ENCODE results near the gene BCAS3.

Gene BCAS3

GRCh38 chr17:61134551-61135235 is 457.0 kb downstream of the BCAS3 start:
- CTCF ChIA-PET = no interaction called here
- DNase-seq (ENCODE audit: extremely low spot score) = no peak
- no peak for TF ChIP-seq ARNT (IDR thresholded peaks at IDR 0.05)
- TF ChIP-seq L3MBTL2 (conservative IDR thresholded peaks at IDR 0.05) = no peak
- TF ChIP-seq CTBP1 (IDR thresholded peaks at IDR 0.05; ENCODE audit: borderline replicate concordance) = no peak
- TF ChIP-seq PKNOX1 (IDR thresholded peaks at IDR 0.05) = no peak
- TF ChIP-seq ZNF384 (IDR thresholded peaks at IDR 0.05) = no peak
- no peak for TF ChIP-seq NFRKB (IDR thresholded peaks at IDR 0.05)
- TF ChIP-seq FOXA1 (IDR thresholded peaks at IDR 0.05) = no peak
- no peak for TF ChIP-seq ELF4 (IDR thresholded peaks at IDR 0.05)
- TF ChIP-seq FOXM1 (IDR thresholded peaks at IDR 0.05; ENCODE audit: borderline replicate concordance) = no peak
- no peak for TF ChIP-seq TARDBP (IDR thresholded peaks at IDR 0.05)
- TF ChIP-seq BHLHE40 (IDR thresholded peaks at IDR 0.05; ENCODE audit: borderline replicate concordance) = no peak
- no peak for TF ChIP-seq LEF1 (IDR thresholded peaks at IDR 0.05; ENCODE audit: borderline replicate concordance)
- no peak for TF ChIP-seq FOXK2 (IDR thresholded peaks at IDR 0.05)
- TF ChIP-seq HDGF (IDR thresholded peaks at IDR 0.05; ENCODE audit: borderline replicate concordance) = no peak
- POLR2A ChIA-PET = no interaction called here

- ChIA-PET POLR2A (no interaction called here), CTCF (interaction anchor here (0.6 kb wide), 1 partner anchor 529 kb away, joined by 3 read pairs; no protein-coding TSS in a partner anchor)
Measured at GRCh38 chr17:61135782-61136181, 458.1 kb downstream of the BCAS3 start.

GRCh38 chr17:61136296-61136695 is 458.6 kb downstream of the BCAS3 start:
- TF ChIP-seq HDGF (IDR thresholded peaks at IDR 0.05; ENCODE audit: borderline replicate concordance) (no peak), ZNF384 (IDR thresholded peaks at IDR 0.05) (no peak), FOXA1 (IDR thresholded peaks at IDR 0.05) (no peak), ELF4 (IDR thresholded peaks at IDR 0.05) (no peak), FOXK2 (IDR thresholded peaks at IDR 0.05) (no peak), SUZ12 (IDR thresholded peaks at IDR 0.05) (no peak), TARDBP (IDR thresholded peaks at IDR 0.05) (no peak), CTBP1 (IDR thresholded peaks at IDR 0.05; ENCODE audit: borderline replicate concordance) (no peak), FOXM1 (IDR thresholded peaks at IDR 0.05; ENCODE audit: borderline replicate concordance) (no peak), L3MBTL2 (conservative IDR thresholded peaks at IDR 0.05) (no peak), PKNOX1 (IDR thresholded peaks at IDR 0.05) (no peak)
- no peak for DNase-seq (ENCODE audit: extremely low spot score)
- CTCF ChIA-PET = interaction anchor here (0.6 kb wide), 1 partner anchor 530 kb away, joined by 3 read pairs; no protein-coding TSS in a partner anchor
- POLR2A ChIA-PET = no interaction called here

More at GRCh38 chr17:61135782-61136181, 458.1 kb downstream of the BCAS3 start:
- TF ChIP-seq SP1 (IDR thresholded peaks at IDR 0.05) = no peak
- no peak for TF ChIP-seq FOXM1 (IDR thresholded peaks at IDR 0.05; ENCODE audit: borderline replicate concordance)
- TF ChIP-seq HDGF (IDR thresholded peaks at IDR 0.05; ENCODE audit: borderline replicate concordance) = no peak
- no peak for TF ChIP-seq L3MBTL2 (conservative IDR thresholded peaks at IDR 0.05)
- no peak for TF ChIP-seq BHLHE40 (IDR thresholded peaks at IDR 0.05; ENCODE audit: borderline replicate concordance)
- TF ChIP-seq ELF4 (IDR thresholded peaks at IDR 0.05) = no peak
- no peak for DNase-seq (ENCODE audit: extremely low spot score)

- POLR2A ChIA-PET = no interaction called here
- CTCF ChIA-PET = no interaction called here
- no peak for TF ChIP-seq ZNF384 (IDR thresholded peaks at IDR 0.05)
- no peak for TF ChIP-seq L3MBTL2 (conservative IDR thresholded peaks at IDR 0.05)
- no peak for TF ChIP-seq NFRKB (IDR thresholded peaks at IDR 0.05)
- DNase-seq (ENCODE audit: extremely low spot score) = no peak
Measured at GRCh38 chr17:61139219-61139618, 461.6 kb downstream of the BCAS3 start.

DNA sequence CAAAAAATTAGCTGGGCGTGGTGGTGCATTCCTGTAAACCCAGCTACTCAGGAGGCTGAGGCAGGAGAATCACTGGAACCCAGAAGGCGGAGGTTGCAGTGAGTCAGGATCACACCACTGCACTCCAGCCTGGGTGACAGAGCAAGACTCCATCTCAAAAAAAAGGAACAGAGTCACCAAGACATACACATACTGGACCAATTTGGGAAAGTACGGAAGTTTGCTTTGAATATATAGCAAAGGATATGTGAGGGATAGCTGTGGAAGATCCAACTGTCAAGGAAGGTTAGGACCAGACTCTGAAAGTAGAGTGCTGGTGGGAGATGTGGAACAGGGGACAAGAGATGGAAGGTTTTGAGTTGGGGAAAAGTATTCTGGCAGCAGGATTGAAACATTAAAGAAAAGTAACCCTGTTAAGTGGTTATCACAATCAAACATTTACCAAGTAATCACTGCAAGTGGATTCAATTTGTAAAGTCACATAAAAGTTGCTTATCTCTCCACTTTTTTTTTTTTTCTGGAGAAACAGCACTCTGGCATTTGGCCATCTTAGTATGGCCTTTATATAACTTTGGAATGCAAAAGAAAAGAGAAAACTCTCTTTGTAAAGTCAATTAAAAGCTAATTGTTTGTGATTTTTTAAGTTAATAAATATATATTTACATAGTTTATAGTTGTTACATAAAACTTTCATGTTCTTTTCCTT is 462.6 kb downstream of the BCAS3 start:
- TF ChIP-seq LEF1 (IDR thresholded peaks at IDR 0.05; ENCODE audit: borderline replicate concordance) (no peak), FOXA1 (IDR thresholded peaks at IDR 0.05) (no peak), HDGF (IDR thresholded peaks at IDR 0.05; ENCODE audit: borderline replicate concordance) (no peak), NFRKB (IDR thresholded peaks at IDR 0.05) (no peak), SP1 (IDR thresholded peaks at IDR 0.05) (no peak), L3MBTL2 (conservative IDR thresholded peaks at IDR 0.05) (no peak)
- CTCF ChIA-PET = no interaction called here
- POLR2A ChIA-PET = no interaction called here
- no peak for DNase-seq (ENCODE audit: extremely low spot score)

DNA sequence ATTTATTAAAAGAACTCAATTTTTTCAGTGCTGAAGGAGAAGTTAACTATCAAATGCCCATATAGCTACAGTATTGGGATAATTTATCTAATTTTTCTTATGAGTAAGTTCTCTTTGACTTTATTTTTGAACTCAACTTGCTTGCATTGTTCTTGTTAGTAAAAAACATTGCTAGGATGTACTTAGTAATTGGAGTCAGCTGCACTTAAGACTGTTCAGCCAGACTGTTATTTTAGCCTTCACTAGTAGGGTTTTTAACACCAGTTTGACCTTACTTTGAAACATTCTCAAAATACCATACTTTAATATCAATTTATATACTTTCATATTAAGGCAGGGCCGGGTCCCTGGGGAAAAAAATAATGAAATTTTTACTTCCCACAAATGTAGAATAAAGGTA is 465.4 kb downstream of the BCAS3 start:
- CTCF ChIA-PET = no interaction called here
- POLR2A ChIA-PET = no interaction called here
- TF ChIP-seq TARDBP (IDR thresholded peaks at IDR 0.05) = no peak
- TF ChIP-seq L3MBTL2 (conservative IDR thresholded peaks at IDR 0.05) = no peak
- TF ChIP-seq ARNT (IDR thresholded peaks at IDR 0.05) = no peak
- no peak for TF ChIP-seq BHLHE40 (IDR thresholded peaks at IDR 0.05; ENCODE audit: borderline replicate concordance)
- TF ChIP-seq SP1 (IDR thresholded peaks at IDR 0.05) = no peak
- no peak for TF ChIP-seq LEF1 (IDR thresholded peaks at IDR 0.05; ENCODE audit: borderline replicate concordance)
- no peak for TF ChIP-seq CTBP1 (IDR thresholded peaks at IDR 0.05; ENCODE audit: borderline replicate concordance)
- no peak for TF ChIP-seq FOXA1 (IDR thresholded peaks at IDR 0.05)
- no peak for TF ChIP-seq NFRKB (IDR thresholded peaks at IDR 0.05)
- DNase-seq (ENCODE audit: extremely low spot score) = no peak

GRCh38 chr17:61144137-61144536 is 466.5 kb downstream of the BCAS3 start:
- ChIA-PET CTCF (no interaction called here), POLR2A (no interaction called here)
- DNase-seq (ENCODE audit: extremely low spot score) = no peak
- no peak for TF ChIP-seq LEF1 (IDR thresholded peaks at IDR 0.05; ENCODE audit: borderline replicate concordance)
- no peak for TF ChIP-seq SP1 (IDR thresholded peaks at IDR 0.05)
- no peak for TF ChIP-seq FOXM1 (IDR thresholded peaks at IDR 0.05; ENCODE audit: borderline replicate concordance)
- no peak for TF ChIP-seq FOXA1 (IDR thresholded peaks at IDR 0.05)
- TF ChIP-seq ZNF384 (IDR thresholded peaks at IDR 0.05) = no peak
- TF ChIP-seq ELF4 (IDR thresholded peaks at IDR 0.05) = no peak
- no peak for TF ChIP-seq NFRKB (IDR thresholded peaks at IDR 0.05)
- no peak for TF ChIP-seq SUZ12 (IDR thresholded peaks at IDR 0.05)
- TF ChIP-seq PKNOX1 (IDR thresholded peaks at IDR 0.05) = no peak
- TF ChIP-seq CTBP1 (IDR thresholded peaks at IDR 0.05; ENCODE audit: borderline replicate concordance) = no peak
- no peak for TF ChIP-seq FOXK2 (IDR thresholded peaks at IDR 0.05)
- no peak for TF ChIP-seq TARDBP (IDR thresholded peaks at IDR 0.05)
- TF ChIP-seq HDGF (IDR thresholded peaks at IDR 0.05; ENCODE audit: borderline replicate concordance) = no peak
